NCI-H2107 (cell line): ENCODE measurements around the gene TCHHL1.

Source experiments
- DNase-seq: peaks from one replicate; lab custom pipeline; 2025; lab: John Stamatoyannopoulos, UW

Gene TCHHL1

DNA sequence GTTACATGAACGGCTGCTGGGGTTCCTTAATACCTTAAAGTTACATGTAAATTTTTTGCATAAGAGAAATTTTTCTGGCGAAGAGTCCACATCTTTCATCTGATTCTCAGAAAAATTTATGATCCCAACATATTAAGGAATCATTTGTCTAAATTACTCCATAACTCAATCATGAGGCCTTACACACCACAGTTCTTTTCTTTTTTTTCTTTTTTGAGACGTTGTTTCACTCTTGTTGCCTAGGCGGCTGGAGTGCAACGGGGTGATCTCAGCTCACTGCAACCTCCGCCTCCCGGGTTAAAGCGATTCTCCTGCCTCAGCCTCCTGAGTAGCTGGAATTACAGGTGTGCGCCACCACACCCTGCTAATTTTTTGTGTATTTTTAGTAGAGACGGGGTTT lies 50.0 kb downstream of the TCHHL1 start:
- DNase-seq, result no peak

DNA sequence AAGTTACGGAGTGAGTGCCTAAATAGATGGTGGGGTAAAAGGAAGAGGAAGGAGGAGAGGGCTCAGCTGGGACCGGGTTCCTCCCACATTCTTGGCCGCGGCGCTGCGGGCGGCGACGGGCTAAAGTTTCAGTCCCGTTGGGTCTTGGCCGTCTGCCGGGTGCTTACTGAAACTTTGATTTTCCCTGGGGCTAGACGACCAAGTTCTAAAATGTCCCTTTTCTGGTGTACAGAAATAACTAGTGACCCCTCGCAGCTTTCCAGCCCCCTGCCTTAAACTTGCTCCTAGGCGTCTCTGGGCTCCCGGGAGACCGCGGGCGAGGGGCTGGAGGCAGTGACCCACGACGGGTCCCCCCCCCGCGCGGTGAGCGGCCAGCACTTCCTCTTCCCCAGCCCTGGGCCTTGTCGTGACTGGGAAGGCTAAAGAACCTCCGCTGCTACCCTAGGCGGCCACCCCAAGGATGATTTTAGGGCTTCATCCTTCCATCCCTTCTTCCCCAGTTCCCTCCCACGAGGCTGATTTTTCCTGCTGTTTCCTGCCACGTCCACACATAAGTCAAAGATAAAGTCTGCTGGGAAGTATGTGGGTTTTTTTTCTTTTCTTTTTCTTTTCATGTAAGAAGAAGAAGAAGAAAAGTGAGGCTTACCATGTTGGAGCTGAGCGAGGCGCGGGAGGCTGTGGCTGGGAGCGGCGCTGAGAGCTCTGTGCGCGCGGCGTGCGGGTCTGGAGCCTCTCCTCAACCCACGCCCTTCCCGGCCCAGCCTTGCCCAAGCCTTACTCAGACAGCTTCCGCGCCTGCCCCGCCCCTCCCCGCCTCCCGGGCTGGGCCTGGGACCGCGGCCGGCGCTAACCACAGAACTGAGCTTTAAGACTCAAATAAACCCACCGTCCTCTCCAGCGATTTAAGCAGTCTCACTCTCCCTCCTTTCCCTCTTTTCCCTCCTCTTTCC lies 52.3 kb downstream of the TCHHL1 start, which contains the start of gene S100A11:
Gene S100A11 (minus strand): TSS at position 738 of the 950 bp plus-strand sequence. CDS start 89 bp downstream, at position 649.
- no peak for DNase-seq

DNA sequence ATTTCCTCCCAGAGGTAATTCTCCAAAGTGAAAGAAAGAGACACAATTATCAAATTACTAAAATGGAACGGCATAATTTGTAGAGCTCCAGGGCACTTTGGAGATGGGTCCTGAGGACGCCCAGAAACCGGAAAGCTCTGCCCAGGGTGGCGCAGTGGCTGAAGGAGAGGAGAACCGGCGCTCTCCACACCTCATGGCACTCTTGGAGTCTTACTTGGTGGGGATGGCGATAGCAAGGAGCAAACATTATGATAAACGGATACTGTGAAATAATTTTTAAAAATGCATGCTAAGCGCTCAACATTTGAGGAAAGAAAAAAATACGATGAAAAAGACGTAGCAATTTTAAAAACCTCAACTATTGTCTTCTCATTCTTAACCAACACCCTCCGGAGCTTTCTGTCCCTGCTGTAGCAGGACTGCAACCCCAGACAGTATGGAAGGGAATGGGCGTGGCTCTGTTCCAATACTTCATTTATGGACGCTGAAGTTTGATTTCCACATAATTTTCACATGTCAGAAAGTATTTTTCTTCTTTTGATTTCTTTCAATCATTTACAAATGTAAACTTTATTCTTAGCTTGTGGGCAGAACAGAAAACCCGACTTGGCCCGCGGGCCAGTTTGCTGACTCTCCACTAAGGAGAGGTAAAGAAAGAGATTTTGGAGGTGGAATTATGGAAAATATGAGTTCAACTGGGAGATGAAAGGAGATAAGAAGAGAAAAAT lies 53.2 kb downstream of the TCHHL1 start:
- no peak for DNase-seq

DNA sequence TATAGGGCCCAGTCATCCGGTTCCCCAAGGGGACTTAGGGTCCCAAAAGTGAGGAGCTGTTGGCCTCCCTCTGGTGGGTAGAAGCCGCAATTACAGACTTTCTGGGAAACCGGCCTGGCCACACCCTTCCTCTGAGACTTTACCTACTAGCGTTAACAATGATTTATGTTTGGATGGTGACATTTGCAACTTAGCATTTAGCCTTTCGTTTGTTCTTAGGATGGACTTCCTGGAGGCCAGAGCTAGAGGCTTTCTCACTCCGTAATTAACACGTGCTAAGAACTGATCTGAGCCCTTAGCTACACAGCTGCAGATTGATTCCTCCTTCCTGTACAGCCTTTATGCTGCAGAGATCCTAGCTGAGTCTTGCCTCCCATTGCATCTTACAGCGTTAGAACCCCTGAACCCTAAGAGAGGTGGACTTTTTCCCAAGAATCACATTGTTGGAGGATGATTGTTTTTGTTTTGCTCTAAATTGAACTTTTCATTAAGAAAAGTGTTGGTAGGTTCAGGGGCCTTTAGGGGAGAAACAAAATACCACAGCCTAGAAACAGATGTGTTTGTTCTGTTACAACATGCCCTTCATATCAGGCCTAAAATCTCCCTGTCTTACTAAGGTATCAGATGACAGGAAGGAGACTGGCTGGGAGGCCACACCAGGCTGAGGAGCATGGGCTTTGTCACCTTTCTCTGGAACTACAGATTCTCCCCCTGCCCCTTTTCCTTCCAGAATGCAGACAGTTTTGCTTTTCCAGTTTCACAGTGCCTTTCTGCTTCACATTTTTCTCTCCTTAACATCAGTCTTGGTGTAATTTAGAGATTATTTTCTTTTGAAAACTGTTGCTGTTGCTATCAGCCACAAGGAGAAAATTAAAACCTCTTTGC lies 54.0 kb downstream of the TCHHL1 start:
- no peak for DNase-seq

DNA sequence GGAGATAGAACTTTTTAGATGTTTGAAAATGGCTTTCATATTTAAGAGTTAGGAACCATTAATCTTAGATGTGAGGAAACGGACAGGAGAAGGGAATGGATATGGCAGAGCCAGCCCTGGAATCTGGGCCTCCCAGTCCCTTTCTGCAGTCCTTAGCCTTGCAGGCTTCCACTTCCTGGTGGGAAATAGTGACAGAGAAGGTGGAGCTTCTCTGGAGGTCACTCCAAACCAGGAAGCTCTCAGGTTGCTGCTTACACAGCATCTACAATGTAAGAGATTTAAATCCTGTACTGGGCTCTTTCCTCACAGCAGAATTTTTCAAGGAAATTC lies 54.6 kb downstream of the TCHHL1 start:
- DNase-seq, result no peak
